GM23338 (cell line): ENCODE results near the gene FAM81A. TPM values are rescaled to one million over a fixed set of nuclear protein-coding genes. Genes with fewer than 3 reads are reported as not detected.

Experiments used
- ATAC-seq: fragments of 200-7000 bp; cut with Tn5 transposase; 3 replicates; pipeline ENCODE4 v1.9.1; 2020
- DNase-seq: peaks from one replicate; pipeline ENCODE4 v3.0.0-alpha.2; 2015; ENCODE audit warnings: low spot score
- H2AFZ ChIP-seq: fragments of 200-600 bp; sonication (generic); 2 replicates; pipeline ENCODE4 v1.8.0; 2016; ENCODE audit warnings: antibody characterized with exemption, mild to moderate bottlenecking, moderate library complexity
- H3F3A ChIP-seq: fragments of 200-600 bp; sonication (generic); replicated peaks from 2 replicates; pipeline ENCODE4 v1.8.0; 2017; ENCODE audit warnings: antibody characterized with exemption, mixed run types, low read depth
- H3K27ac ChIP-seq: fragments of 200-600 bp; sonication (generic); 2 replicates; pipeline ENCODE4 v1.6.1; 2016; ENCODE audit warnings: low read depth
- H3K27me3 ChIP-seq: fragments of 200-600 bp; sonication (generic); 2 replicates; pipeline ENCODE4 v1.8.0; 2016; ENCODE audit warnings: mild to moderate bottlenecking, mixed run types, moderate library complexity; ENCODE audit not compliant: insufficient read depth
- H3K36me3 ChIP-seq: fragments of 200-600 bp; sonication (generic); 2 replicates; pipeline ENCODE4 v1.8.0; 2016; ENCODE audit warnings: mild to moderate bottlenecking; ENCODE audit not compliant: insufficient read depth
- H3K4me1 ChIP-seq: fragments of 200-600 bp; sonication (generic); 2 replicates; pipeline ENCODE4 v1.8.0; 2016; ENCODE audit warnings: mild to moderate bottlenecking, moderate library complexity; ENCODE audit not compliant: insufficient read depth
- H3K4me2 ChIP-seq: fragments of 200-600 bp; sonication (generic); 2 replicates; pipeline ENCODE4 v1.7.1; 2017; ENCODE audit warnings: mixed run types
- H3K4me3 ChIP-seq: fragments of 200-600 bp; sonication (generic); 2 replicates; pipeline ENCODE4 v1.6.1; 2016; ENCODE audit warnings: mixed run types
- H3K79me2 ChIP-seq: fragments of 200-600 bp; sonication (generic); replicated peaks from 2 replicates; pipeline ENCODE4 v1.8.0; 2017; ENCODE audit warnings: mild to moderate bottlenecking; ENCODE audit not compliant: insufficient read depth
- H3K9me2 ChIP-seq: fragments of 200-600 bp; sonication (generic); 2 replicates; pipeline ENCODE4 v1.8.0; 2017; ENCODE audit not compliant: insufficient read depth
- H4K20me1 ChIP-seq: fragments of 200-600 bp; sonication (generic); replicated peaks from 2 replicates; pipeline ENCODE4 v1.8.0; 2017; ENCODE audit warnings: mild to moderate bottlenecking; ENCODE audit not compliant: insufficient read depth
- H3K27ac Mint-ChIP-seq: 2 replicates; pipeline ENCODE4 v1.8.0; 2020; ENCODE audit warnings: inconsistent platforms, mild to moderate bottlenecking, moderate library complexity, mixed read lengths
- H3K27me3 Mint-ChIP-seq: 3 replicates; pipeline ENCODE4 v1.8.0; 2022; ENCODE audit warnings: low read depth, mild to moderate bottlenecking, moderate library complexity, mixed read lengths, inconsistent platforms; ENCODE audit not compliant: insufficient read depth, poor library complexity
- H3K36me3 Mint-ChIP-seq: 3 replicates; pipeline ENCODE4 v1.8.0; 2021; ENCODE audit warnings: low read depth, mild to moderate bottlenecking, inconsistent platforms, moderate library complexity, mixed read lengths
- H3K4me1 Mint-ChIP-seq: 3 replicates; pipeline ENCODE4 v1.8.0; 2020; ENCODE audit warnings: mild to moderate bottlenecking, inconsistent platforms, mixed read lengths
- H3K4me3 Mint-ChIP-seq: 3 replicates; pipeline ENCODE4 v1.8.0; 2021; ENCODE audit warnings: moderate library complexity, mild to moderate bottlenecking, inconsistent platforms, mixed read lengths
- H3K9me3 Mint-ChIP-seq: 3 replicates; pipeline ENCODE4 v1.8.0; 2020; ENCODE audit warnings: moderate library complexity, mild to moderate bottlenecking, inconsistent platforms, mixed read lengths
- CREB1 ChIP-seq: fragments of 250-450 bp; sonication (Bioruptor Pico); IDR thresholded peaks from 2 replicates; pipeline ENCODE4 v1.5.0; 2020; ENCODE audit warnings: low read depth, mild to moderate bottlenecking, moderate library complexity
- CTCF ChIP-seq, 2 experiments: fragments of 200-600 bp in 1 of 2; sonication (generic) in 1 of 2; conservative IDR thresholded peaks; 2 replicates each; pipeline versions ENCODE4 v1.5.1 to v1.6.1; 2016 to 2017; ENCODE audit warnings: antibody characterized with exemption in 2 of 2, low read depth in 2 of 2, mild to moderate bottlenecking in 2 of 2, moderate library complexity in 1 of 2
- ETS1 ChIP-seq: IDR thresholded peaks from 2 replicates; pipeline ENCODE4 v1.6.1; 2016; ENCODE audit warnings: antibody characterized with exemption
- EZH2phosphoT487 ChIP-seq: fragments of 200-600 bp; sonication (generic); IDR thresholded peaks from one replicate; pipeline ENCODE4 v1.8.1; 2018; ENCODE audit warnings: antibody characterized with exemption; ENCODE audit not compliant: unreplicated experiment
- JUNB ChIP-seq: IDR thresholded peaks from one replicate; pipeline ENCODE4 v1.6.1; 2016; ENCODE audit warnings: antibody characterized with exemption; ENCODE audit not compliant: unreplicated experiment
- NANOG ChIP-seq: IDR thresholded peaks from 2 replicates; pipeline ENCODE4 v1.6.1; 2016; ENCODE audit warnings: antibody characterized with exemption, borderline replicate concordance
- STAT1 ChIP-seq: IDR thresholded peaks from one replicate; pipeline ENCODE4 v1.6.1; 2016; ENCODE audit warnings: antibody characterized with exemption; ENCODE audit not compliant: unreplicated experiment
- ZNF114 ChIP-seq: fragments of 250-450 bp; sonication (Bioruptor Pico); IDR thresholded peaks from 2 replicates; pipeline ENCODE4 v1.5.0; 2020; ENCODE audit warnings: mild to moderate bottlenecking, moderate library complexity
- ZNF331 ChIP-seq: fragments of 250-450 bp; sonication (Bioruptor Pico); IDR thresholded peaks from 2 replicates; pipeline ENCODE4 v1.5.0; 2020; ENCODE audit warnings: low read depth, mild to moderate bottlenecking, moderate library complexity
- ZNF462 ChIP-seq: fragments of 250-450 bp; sonication (Bioruptor Pico); IDR thresholded peaks from 2 replicates; pipeline ENCODE4 v1.5.0; 2020; ENCODE audit warnings: mild to moderate bottlenecking, moderate library complexity
- polyA plus RNA-seq: library from polyadenylated mRNA; unstranded; fragments of >200 nt; fragmentation: Nextera tagmentation; extraction: Ambion mirVana; gene quantifications from 2 replicates; pipeline ENCODE4 v1.2.1, GENCODE V29; 2016
- total RNA-seq: library from RNA; depleted of rRNA; stranded (reverse); fragments of >200 nt; shearing (Covaris generic); gene quantifications from 2 replicates; pipeline ENCODE4 v1.2.3, GENCODE V29; 2014

The FAM81A gene
- total and polyA plus RNA-seq, 2 experiments from 2014 or later: 0.73 to 4.1 TPM

- Histone ChIP-seq H2AFZ (no peak overlapping the region), H3K9me2 (0 out of 2 replicates have a peak, but pooled peaks cover 2% of the 10 kb centered on the region), H4K20me1 (no peaks in the 10 kb centered on the region), H3K79me2 (no peaks in the 10 kb centered on the region), H3K4me2 (no peak overlapping the region), H3K36me3 (no peaks in the 10 kb centered on the region), H3K27me3 (no peaks in the 10 kb centered on the region), H3K4me3 (no peak overlapping the region), H3F3A (no peaks in the 10 kb centered on the region), H3K4me1 (no peaks in the 10 kb centered on the region), H3K27ac (no peak overlapping the region)
- DNase-seq: no peak
- TF ChIP-seq JUNB (no peak), STAT1 (no peak)
- Mint-ChIP-seq H3K36me3 (no peaks in the 10 kb centered on the region), H3K4me3 (no peak overlapping the region), H3K9me3 (no peaks in the 10 kb centered on the region), H3K27ac (no peak overlapping the region), H3K27me3 (peaks cover 2% of the 10 kb centered on the region), H3K4me1 (peaks cover 2% of the 10 kb centered on the region; the same call in 1 of the 3 replicates)
- no peak for ATAC-seq
These were observed 24.4 kb upstream of the FAM81A start for GRCh38 chr15:59413577-59413976.

- no peak overlapping the region for H3K27ac ChIP-seq
- TF ChIP-seq CREB1 (CRISPR knock-in tag): no peak
- TF ChIP-seq ZNF462 (CRISPR knock-in tag): no peak
- no peak for TF ChIP-seq NANOG
- TF ChIP-seq STAT1: no peak
- TF ChIP-seq ZNF114: no peak
- no peak for TF ChIP-seq JUNB
- TF ChIP-seq ZNF331 (CRISPR knock-in tag): no peak
- no peak for TF ChIP-seq EZH2phosphoT487
- no peak for TF ChIP-seq CTCF (conservative IDR thresholded peaks at IDR 0.05; ENCODE audit: low read depth in 2 of 2)
- TF ChIP-seq ETS1: no peak
These were observed 21.2 kb upstream of the FAM81A start for GRCh38 chr15:59416816-59417215.

More at GRCh38 chr15:59416816-59417215, 21.2 kb upstream of the FAM81A start:
- ATAC-seq: no peak
- no peaks in the 10 kb centered on the region for H3K79me2 ChIP-seq
- Mint-ChIP-seq H3K9me3 (no peaks in the 10 kb centered on the region), H3K27ac (no peak overlapping the region), H3K27me3 (peaks cover 2% of the 10 kb centered on the region), H3K4me1 (peaks cover 17% of the 10 kb centered on the region), H3K4me3 (no peak overlapping the region), H3K36me3 (no peaks in the 10 kb centered on the region)
- H3K27me3 ChIP-seq: no peaks in the 10 kb centered on the region
- H3K9me2 ChIP-seq: 0 out of 2 replicates have a peak, but pooled peaks cover 2% of the 10 kb centered on the region
- no peak overlapping the region for H3K4me2 ChIP-seq
- H3K4me1 ChIP-seq: peaks cover 4% of the 10 kb centered on the region; the same call in 1 of the 2 replicates
- H3K36me3 ChIP-seq: no peaks in the 10 kb centered on the region
- H3K4me3 ChIP-seq: no peak overlapping the region
- no peaks in the 10 kb centered on the region for H4K20me1 ChIP-seq
- no peaks in the 10 kb centered on the region for H3F3A ChIP-seq
- DNase-seq: no peak
- H2AFZ ChIP-seq: no peak overlapping the region
